Stimulated activated CD4-positive, alpha-beta T cell treated with anti-CD3 and anti-CD28 coated beads, Interleukin-15, amount 100 ng/mL, for 24 hours (primary cell): ENCODE measurements around the gene CBFA2T2.

ENCODE experiments used
- DNase-seq: peaks from one replicate; pipeline ENCODE4 v3.0.0-alpha.2; 2020

CBFA2T2 gene

GRCh38 chr20:33656010-33656782, 166.3 kb downstream of the CBFA2T2 start:
- DNase-seq, result no peak

GRCh38 chr20:33656783-33657703, 167.1 kb downstream of the CBFA2T2 start:
- DNase-seq, result peak; percentile 1

- no peak for DNase-seq
Observed at GRCh38 chr20:33657704-33658095, 167.8 kb downstream of the CBFA2T2 start.

- no peak for DNase-seq
Observed at GRCh38 chr20:33658510-33658909, 168.6 kb downstream of the CBFA2T2 start.

GRCh38 chr20:33658929-33659328, 169.0 kb downstream of the CBFA2T2 start:
- no peak for DNase-seq

- peak; percentile 1 for DNase-seq
Observed at GRCh38 chr20:33659341-33660034, 169.6 kb downstream of the CBFA2T2 start.

GRCh38 chr20:33660035-33660684, 170.3 kb downstream of the CBFA2T2 start:
- DNase-seq, result peak; percentile 1

GRCh38 chr20:33660685-33661058, 170.8 kb downstream of the CBFA2T2 start:
- no peak for DNase-seq

- no peak for DNase-seq
Observed at GRCh38 chr20:33662172-33662571, 172.3 kb downstream of the CBFA2T2 start, which contains the start of gene C20orf144. Gene C20orf144 (plus strand): TSS chr20:33662327. CDS start chr20:33662346, 19 bp downstream.

- DNase-seq, result peak; percentile 91
Observed at GRCh38 chr20:33663161-33664084, 173.5 kb downstream of the CBFA2T2 start.

GRCh38 chr20:33664085-33664761, 174.3 kb downstream of the CBFA2T2 start:
- peak; percentile 30 for DNase-seq

GRCh38 chr20:33664762-33665144, 174.9 kb downstream of the CBFA2T2 start:
- DNase-seq, result peak; percentile 32

GRCh38 chr20:33666293-33667244, 176.7 kb downstream of the CBFA2T2 start, which contains the start of gene ACTL10:
Gene ACTL10 (plus strand): TSS chr20:33666943. CDS start chr20:33667498, 555 bp downstream.
- DNase-seq, result peak; percentile 96

- peak; percentile 67 for DNase-seq
Observed at GRCh38 chr20:33667245-33667675, 177.4 kb downstream of the CBFA2T2 start.

- peak; percentile 86 for DNase-seq
Observed at GRCh38 chr20:33667676-33668465, 178.0 kb downstream of the CBFA2T2 start.

- DNase-seq, result no peak
Observed at GRCh38 chr20:33668466-33669155, 178.7 kb downstream of the CBFA2T2 start.

GRCh38 chr20:33669224-33669623, 179.3 kb downstream of the CBFA2T2 start:
- no peak for DNase-seq
